ENCODE results near the gene CORO1C.

Gene CORO1C

GRCh38 chr12:108647585-108648287 is 83.6 kb downstream of the CORO1C start:
- TF ChIP-seq CTCF (IDR thresholded peaks at IDR 0.05), result no peak
- Histone ChIP-seq H3K27ac (peak overlapping the region; percentile 14), H3K9me3 (no peaks in the 10 kb centered on the region), H3K4me3 (ENCODE audit: low read depth in 1 of 2, low read length in 1 of 2) (no peak overlapping the region), H3K36me3 (peaks cover 72% of the 10 kb centered on the region), H3K27me3 (no peaks in the 10 kb centered on the region), H3K4me1 (ENCODE audit: control insufficient read depth in 1 of 2, insufficient read depth in 1 of 2, low read depth in 1 of 2, low read length in 1 of 2) (no peaks in the 10 kb centered on the region)

- peaks cover 64% of the 10 kb centered on the region for H3K36me3 ChIP-seq
- H3K4me3 ChIP-seq (ENCODE audit: low read depth in 1 of 2, low read length in 1 of 2), result no peak overlapping the region
- H3K27ac ChIP-seq, result peak overlapping the region; percentile 54
- no peaks in the 10 kb centered on the region for H3K9me3 ChIP-seq
- no peak for TF ChIP-seq CTCF (IDR thresholded peaks at IDR 0.05)
- H3K27me3 ChIP-seq, result no peaks in the 10 kb centered on the region
- H3K4me1 ChIP-seq (ENCODE audit: control insufficient read depth in 1 of 2, insufficient read depth in 1 of 2, low read depth in 1 of 2, low read length in 1 of 2), result peaks cover 2 to 5% of the 10 kb centered on the region in 2 experiments
Observed at GRCh38 chr12:108646600-108647579, 84.4 kb downstream of the CORO1C start.

GRCh38 chr12:108645686-108646599 is 85.4 kb downstream of the CORO1C start:
- no peaks in the 10 kb centered on the region for H3K27me3 ChIP-seq
- peaks cover 8 to 15% of the 10 kb centered on the region in 2 experiments for H3K4me1 ChIP-seq (ENCODE audit: control insufficient read depth in 1 of 2, insufficient read depth in 1 of 2, low read depth in 1 of 2, low read length in 1 of 2)
- H3K4me3 ChIP-seq (ENCODE audit: low read depth in 1 of 2, low read length in 1 of 2), result no peak overlapping the region
- peak overlapping the region; percentile 54 for H3K27ac ChIP-seq
- H3K36me3 ChIP-seq, result peaks cover 54% of the 10 kb centered on the region
- no peaks in the 10 kb centered on the region for H3K9me3 ChIP-seq
- no peak for TF ChIP-seq CTCF (IDR thresholded peaks at IDR 0.05)

GRCh38 chr12:108644811-108645120 is 86.6 kb downstream of the CORO1C start:
- TF ChIP-seq CTCF (IDR thresholded peaks at IDR 0.05), result no peak
- H3K9me3 ChIP-seq, result no peaks in the 10 kb centered on the region
- no peak overlapping the region for H3K27ac ChIP-seq

More at GRCh38 chr12:108644811-108645120, 86.6 kb downstream of the CORO1C start:
- Histone ChIP-seq H3K4me3 (ENCODE audit: low read depth in 1 of 2, low read length in 1 of 2) (no peak overlapping the region), H3K27me3 (no peaks in the 10 kb centered on the region), H3K4me1 (ENCODE audit: control insufficient read depth in 1 of 2, insufficient read depth in 1 of 2, low read depth in 1 of 2, low read length in 1 of 2) (peaks cover 8 to 18% of the 10 kb centered on the region in 2 experiments), H3K36me3 (peaks cover 45% of the 10 kb centered on the region)

All from neutrophil (primary cell).